IPS-20b (cell line): ENCODE data around the gene SDF2L1.
"Not testable (repeated sequence)": the region's sequence is repeated elsewhere in the genome, so short reads cannot be mapped to it uniquely, and the experiment has no call there.

Experiments used
- H3K27ac ChIP-seq: one replicate; pipeline ENCODE4 v1.5.1; 2013; ENCODE audit warnings: low read length
- H3K27me3 ChIP-seq: 2 replicates; pipeline ENCODE4 v1.6.1; 2013; ENCODE audit warnings: mild to moderate bottlenecking, low read length, inconsistent platforms; ENCODE audit not compliant: insufficient read depth
- H3K36me3 ChIP-seq: 2 replicates; pipeline ENCODE4 v1.6.1; 2013; ENCODE audit warnings: low read depth, mild to moderate bottlenecking, inconsistent platforms, low read length, moderate library complexity; ENCODE audit not compliant: insufficient read depth
- H3K4me1 ChIP-seq: 2 replicates; pipeline ENCODE4 v1.6.1; 2013; ENCODE audit warnings: mild to moderate bottlenecking, control low read depth, inconsistent platforms, low read length, moderate library complexity; ENCODE audit not compliant: insufficient read depth
- H3K4me3 ChIP-seq: 2 replicates; pipeline ENCODE4 v1.5.1; 2013; ENCODE audit warnings: mild to moderate bottlenecking, low read length, inconsistent platforms
- H3K9ac ChIP-seq: 2 replicates; pipeline ENCODE4 v1.6.1; 2013; ENCODE audit warnings: low read depth, mild to moderate bottlenecking, inconsistent platforms, low read length, moderate library complexity
- H3K9me3 ChIP-seq: 2 replicates; pipeline ENCODE4 v1.6.1; 2013; ENCODE audit warnings: mild to moderate bottlenecking, low read depth, low read length, inconsistent platforms; ENCODE audit not compliant: insufficient read depth

Gene SDF2L1

GRCh38 chr22:21686634-21687393 lies 44.7 kb downstream of the SDF2L1 start:
- Histone ChIP-seq H3K27me3 (no peaks in the 10 kb centered on the region), H3K4me1 (no peaks in the 10 kb centered on the region), H3K9ac (no peak overlapping the region), H3K9me3 (no peaks in the 10 kb centered on the region), H3K36me3 (peaks cover 22% of the 10 kb centered on the region), H3K27ac (no peak overlapping the region), H3K4me3 (no peak overlapping the region)

GRCh38 chr22:21687685-21688259 lies 45.7 kb downstream of the SDF2L1 start:
- Histone ChIP-seq H3K27me3 (no peaks in the 10 kb centered on the region), H3K36me3 (peaks cover 23% of the 10 kb centered on the region), H3K9ac (no peak overlapping the region), H3K4me3 (no peak overlapping the region), H3K4me1 (no peaks in the 10 kb centered on the region), H3K27ac (no peak overlapping the region), H3K9me3 (no peaks in the 10 kb centered on the region)

DNA sequence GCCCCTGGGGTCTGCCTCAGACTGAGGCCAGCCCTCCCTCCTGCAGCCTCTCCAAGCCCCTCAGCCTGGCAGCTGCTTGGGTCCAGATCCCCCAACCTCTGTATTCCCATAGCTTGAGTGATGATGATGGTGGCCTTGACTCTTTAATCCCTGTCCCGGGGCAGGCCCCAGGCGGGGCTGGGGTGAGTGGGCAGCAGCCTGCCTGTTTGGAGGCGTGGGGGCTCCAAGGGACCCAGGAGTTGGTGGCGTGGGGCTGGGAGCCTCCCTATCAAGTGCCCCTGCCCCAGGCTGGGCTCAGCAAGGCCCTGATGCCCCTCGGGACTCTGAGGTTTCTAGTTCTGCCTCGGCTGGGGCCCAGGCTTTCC lies 46.2 kb downstream of the SDF2L1 start:
- H3K36me3 ChIP-seq: peaks cover 23% of the 10 kb centered on the region
- no peaks in the 10 kb centered on the region for H3K9me3 ChIP-seq
- no peak overlapping the region for H3K27ac ChIP-seq
- H3K9ac ChIP-seq: no peak overlapping the region
- H3K4me3 ChIP-seq: no peak overlapping the region
- H3K27me3 ChIP-seq: no peaks in the 10 kb centered on the region
- no peaks in the 10 kb centered on the region for H3K4me1 ChIP-seq

DNA sequence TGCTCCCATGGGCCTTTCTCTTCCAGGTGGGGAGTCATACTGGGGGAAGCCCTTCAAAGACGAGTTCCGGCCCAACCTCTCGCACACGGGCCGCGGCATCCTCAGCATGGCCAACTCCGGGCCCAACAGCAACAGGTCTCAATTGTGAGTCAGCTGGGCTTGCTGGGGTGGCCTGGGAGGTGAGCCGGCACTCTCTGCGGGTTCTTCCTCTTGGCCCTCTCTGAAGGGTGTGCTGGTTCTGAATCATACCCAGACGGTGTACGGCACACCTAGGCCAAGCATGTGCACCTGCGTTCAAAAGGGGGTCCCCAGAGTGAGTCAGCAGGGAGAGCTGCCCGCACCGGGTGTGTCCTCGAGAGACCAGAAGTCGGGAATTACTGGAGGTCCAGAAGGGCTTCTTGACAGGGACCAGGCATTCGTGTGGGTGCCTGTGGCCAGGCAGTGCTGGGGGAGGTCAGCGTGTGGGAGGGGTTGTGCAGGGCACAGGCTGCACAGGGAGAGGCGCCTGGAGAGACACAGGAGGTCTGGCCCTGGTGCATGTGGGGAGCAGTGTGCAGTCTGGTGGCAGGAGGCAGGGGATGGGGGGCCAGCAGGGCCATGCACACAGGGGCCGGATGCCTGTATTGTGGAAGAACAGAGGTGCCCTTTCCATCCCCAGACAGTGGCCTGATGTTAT lies 46.7 kb downstream of the SDF2L1 start:
- Histone ChIP-seq H3K4me1 (no peaks in the 10 kb centered on the region), H3K4me3 (no peak overlapping the region), H3K36me3 (peaks cover 26% of the 10 kb centered on the region), H3K27me3 (no peaks in the 10 kb centered on the region), H3K9ac (no peak overlapping the region), H3K27ac (no peak overlapping the region), H3K9me3 (no peaks in the 10 kb centered on the region)

GRCh38 chr22:21690401-21690801 lies 48.3 kb downstream of the SDF2L1 start:
- Histone ChIP-seq H3K27ac (no peak overlapping the region), H3K36me3 (peaks cover 28% of the 10 kb centered on the region), H3K27me3 (no peaks in the 10 kb centered on the region), H3K9me3 (no peaks in the 10 kb centered on the region), H3K4me1 (no peaks in the 10 kb centered on the region), H3K9ac (no peak overlapping the region; the same call in 1 of the 2 replicates), H3K4me3 (no peak overlapping the region)

GRCh38 chr22:21691816-21692215 lies 49.7 kb downstream of the SDF2L1 start:
- no peaks in the 10 kb centered on the region for H3K4me1 ChIP-seq
- no peak overlapping the region for H3K4me3 ChIP-seq
- no peaks in the 10 kb centered on the region for H3K9me3 ChIP-seq
- peaks cover 31% of the 10 kb centered on the region for H3K36me3 ChIP-seq
- no peak overlapping the region for H3K27ac ChIP-seq
- H3K27me3 ChIP-seq: no peaks in the 10 kb centered on the region
- H3K9ac ChIP-seq: no peak overlapping the region

DNA sequence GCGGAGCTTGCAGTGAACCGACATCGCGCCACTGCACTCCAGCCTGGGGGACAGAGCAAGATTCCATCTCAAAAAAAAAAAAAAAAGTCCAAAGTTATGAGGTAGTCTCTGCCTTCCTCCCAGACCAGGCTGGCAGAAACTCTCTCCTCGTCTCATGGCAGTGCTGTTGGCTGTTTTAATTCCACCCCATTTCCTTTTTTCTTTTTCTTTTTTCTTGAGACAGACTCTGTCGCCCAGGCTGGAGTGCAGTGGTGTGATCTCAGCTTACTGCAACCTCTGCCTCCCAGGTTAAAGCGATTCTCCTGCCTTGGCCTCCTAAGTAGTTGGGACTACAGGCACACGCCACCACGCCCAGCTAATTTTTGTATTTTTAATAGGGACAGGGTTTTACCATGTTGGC lies 50.8 kb downstream of the SDF2L1 start:
- H3K9me3 ChIP-seq, H3K4me3 ChIP-seq, H3K9ac ChIP-seq, H3K27me3 ChIP-seq, H3K4me1 ChIP-seq, H3K27ac ChIP-seq: not testable (repeated sequence)
- H3K36me3 ChIP-seq: peaks cover 38% of the 10 kb centered on the region

- Histone ChIP-seq H3K27me3 (no peaks in the 10 kb centered on the region), H3K36me3 (peaks cover 43% of the 10 kb centered on the region), H3K4me3 (no peak overlapping the region), H3K9me3 (no peaks in the 10 kb centered on the region), H3K4me1 (no peaks in the 10 kb centered on the region), H3K9ac (no peak overlapping the region), H3K27ac (no peak overlapping the region)
Observed at GRCh38 chr22:21693333-21693998, 51.4 kb downstream of the SDF2L1 start.
